HUES48 (cell line): Measurements from ENCODE around the gene RSF1.

Experiments
- H3K27ac ChIP-seq: one replicate; pipeline ENCODE4 v1.7.0; 2013; ENCODE audit warnings: low read depth, low read length, inconsistent platforms
- H3K27me3 ChIP-seq: 2 replicates; pipeline ENCODE4 v1.6.1; 2013; ENCODE audit warnings: mild to moderate bottlenecking, low read length; ENCODE audit not compliant: control insufficient read depth, insufficient read depth
- H3K36me3 ChIP-seq: 2 replicates; pipeline ENCODE4 v1.6.1; 2013; ENCODE audit warnings: low read length; ENCODE audit not compliant: control insufficient read depth, insufficient read depth
- H3K4me1 ChIP-seq: 2 replicates; pipeline ENCODE4 v1.6.1; 2013; ENCODE audit warnings: mild to moderate bottlenecking, low read length; ENCODE audit not compliant: control insufficient read depth, insufficient read depth
- H3K4me3 ChIP-seq: 2 replicates; pipeline ENCODE4 v1.5.1; 2013; ENCODE audit warnings: mild to moderate bottlenecking, low read depth, low read length
- H3K9ac ChIP-seq: 2 replicates; pipeline ENCODE4 v1.6.1; 2013; ENCODE audit warnings: mild to moderate bottlenecking, low read depth, low read length, moderate library complexity
- H3K9me3 ChIP-seq: 2 replicates; pipeline ENCODE4 v1.6.1; 2013; ENCODE audit warnings: low read length; ENCODE audit not compliant: control insufficient read depth, insufficient read depth

RSF1 gene

DNA sequence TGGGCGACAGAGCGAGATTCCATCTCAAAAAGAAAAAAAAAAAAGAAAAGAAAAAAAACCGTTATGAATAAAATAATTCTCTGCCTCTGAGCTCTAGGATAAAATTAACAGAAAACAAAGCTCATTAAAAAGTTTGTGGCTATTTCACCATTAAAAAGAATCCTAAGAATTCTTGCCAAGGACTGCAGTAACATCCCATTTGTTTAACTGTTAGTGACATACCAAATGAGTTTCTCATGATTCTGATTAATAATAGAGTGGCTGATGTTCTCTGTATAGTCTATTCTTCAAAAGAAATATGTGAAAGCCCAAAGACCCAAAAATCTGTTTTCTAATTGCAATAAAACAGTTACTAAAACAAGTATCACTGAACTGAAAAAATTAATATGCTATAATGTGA lies 202.6 kb downstream of the RSF1 start:
- no peaks in the 10 kb centered on the region for H3K27me3 ChIP-seq
- no peak overlapping the region for H3K9ac ChIP-seq
- no peak overlapping the region for H3K4me3 ChIP-seq
- H3K4me1 ChIP-seq = no peaks in the 10 kb centered on the region
- H3K27ac ChIP-seq = no peak overlapping the region
- H3K36me3 ChIP-seq = peaks cover 80% of the 10 kb centered on the region
- H3K9me3 ChIP-seq = no peaks in the 10 kb centered on the region

DNA sequence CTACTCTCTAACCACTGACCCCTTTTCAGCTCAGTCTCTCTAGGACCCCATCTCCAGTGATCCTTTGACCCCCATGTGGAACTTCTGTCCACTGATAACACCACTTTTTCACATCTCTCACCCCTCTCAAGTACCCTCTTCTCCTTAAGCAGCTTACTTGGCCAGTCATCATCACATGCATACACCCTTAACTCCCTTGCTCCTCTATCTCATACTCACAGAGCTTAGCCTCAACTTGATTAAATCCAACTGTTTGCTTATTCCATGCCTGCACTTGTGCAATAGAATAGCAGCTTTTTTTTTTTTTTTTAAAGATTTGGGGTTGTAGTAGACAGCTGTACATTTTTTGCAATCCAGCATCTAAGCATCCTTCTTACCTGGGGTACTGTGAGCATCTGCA lies 208.6 kb downstream of the RSF1 start:
- Histone ChIP-seq H3K36me3 (peaks cover 85% of the 10 kb centered on the region), H3K27ac (no peak overlapping the region), H3K27me3 (no peaks in the 10 kb centered on the region), H3K4me1 (no peaks in the 10 kb centered on the region), H3K9ac (no peak overlapping the region), H3K9me3 (no peaks in the 10 kb centered on the region), H3K4me3 (no peak overlapping the region)
